H9 (cell line): ENCODE data around the gene OTUB2. TPM values are rescaled to one million over a fixed set of nuclear protein-coding genes. Genes with fewer than 3 reads are reported as not detected.

Source experiments
- DNase-seq: peaks from one replicate; pipeline ENCODE4 v3.0.0-alpha.2; 2017
- H2AFZ ChIP-seq: one replicate; pipeline ENCODE4 v1.6.1; 2013; ENCODE audit warnings: mild to moderate bottlenecking, low read length, control low read depth, moderate library complexity
- H2AK5ac ChIP-seq: 2 replicates; pipeline ENCODE4 v1.6.1; 2013; ENCODE audit warnings: low read length, control low read depth, mixed read lengths; ENCODE audit not compliant: insufficient read length
- H2BK120ac ChIP-seq: one replicate; pipeline ENCODE4 v1.6.1; 2013; ENCODE audit warnings: low read depth, mild to moderate bottlenecking, low read length, control low read depth, inconsistent platforms; ENCODE audit not compliant: poor library complexity, severe bottlenecking
- H2BK12ac ChIP-seq: 2 replicates; pipeline ENCODE4 v1.6.1; 2013; ENCODE audit warnings: low read length, control low read depth, mixed read lengths, low read depth; ENCODE audit not compliant: insufficient read length
- H2BK15ac ChIP-seq: 2 replicates; pipeline ENCODE4 v1.6.1; 2013; ENCODE audit warnings: low read depth, low read length, control low read depth
- H2BK20ac ChIP-seq: one replicate; pipeline ENCODE4 v1.6.1; 2013; ENCODE audit warnings: low read depth, mild to moderate bottlenecking, low read length, control low read depth, inconsistent platforms; ENCODE audit not compliant: poor library complexity, severe bottlenecking
- H2BK5ac ChIP-seq: 2 replicates; pipeline ENCODE4 v1.6.1; 2013; ENCODE audit warnings: low read length, control low read depth, mixed read lengths; ENCODE audit not compliant: insufficient read length
- H3K14ac ChIP-seq: 2 replicates; pipeline ENCODE4 v1.6.1; 2013; ENCODE audit warnings: low read length, control low read depth; ENCODE audit not compliant: insufficient read depth
- H3K18ac ChIP-seq: 2 replicates; pipeline ENCODE4 v1.6.1; 2013; ENCODE audit warnings: low read depth, mild to moderate bottlenecking, mixed read lengths, low read length, control low read depth; ENCODE audit not compliant: insufficient read length
- H3K23ac ChIP-seq: 2 replicates; pipeline ENCODE4 v1.6.1; 2013; ENCODE audit warnings: low read length, control low read depth, mixed read lengths, low read depth; ENCODE audit not compliant: insufficient read length
- H3K23me2 ChIP-seq: 2 replicates; pipeline ENCODE4 v1.6.1; 2013; ENCODE audit warnings: low read depth, mild to moderate bottlenecking, mixed read lengths, low read length, control low read depth; ENCODE audit not compliant: insufficient read length, poor library complexity, severe bottlenecking
- H3K27ac ChIP-seq: 2 replicates; pipeline ENCODE4 v1.5.1; 2013; ENCODE audit warnings: low read length, control low read depth, mixed read lengths, low read depth; ENCODE audit not compliant: insufficient read length
- H3K27me3 ChIP-seq: 2 replicates; pipeline ENCODE4 v1.6.1; 2013; ENCODE audit warnings: low read length, control low read depth, inconsistent platforms; ENCODE audit not compliant: insufficient read depth
- H3K4ac ChIP-seq: 2 replicates; pipeline ENCODE4 v1.6.1; 2013; ENCODE audit warnings: low read depth, mild to moderate bottlenecking, control low read depth, inconsistent platforms, low read length, moderate library complexity
- H3K4me1 ChIP-seq: 2 replicates; pipeline ENCODE4 v1.6.1; 2013; ENCODE audit warnings: low read length, control low read depth, inconsistent platforms; ENCODE audit not compliant: insufficient read depth
- H3K4me2 ChIP-seq: 2 replicates; pipeline ENCODE4 v1.6.1; 2013; ENCODE audit warnings: low read length, control low read depth, mixed read lengths; ENCODE audit not compliant: insufficient read length, insufficient read depth
- H3K56ac ChIP-seq: 2 replicates; pipeline ENCODE4 v1.6.1; 2013; ENCODE audit warnings: low read depth, mild to moderate bottlenecking, mixed read lengths, low read length, control low read depth; ENCODE audit not compliant: insufficient read length
- H3K79me1 ChIP-seq: 2 replicates; pipeline ENCODE4 v1.6.1; 2013; ENCODE audit warnings: low read depth, mild to moderate bottlenecking, moderate library complexity, low read length, control low read depth, inconsistent platforms; ENCODE audit not compliant: insufficient read depth, poor library complexity, severe bottlenecking
- H3K79me2 ChIP-seq: 2 replicates; pipeline ENCODE4 v1.6.1; 2013; ENCODE audit warnings: low read length, control low read depth, inconsistent platforms; ENCODE audit not compliant: insufficient read depth
- H3K9ac ChIP-seq: 2 replicates; pipeline ENCODE4 v1.6.1; 2013; ENCODE audit warnings: low read length, control low read depth, mixed read lengths; ENCODE audit not compliant: insufficient read length; ENCODE audit errors: extremely low read depth
- H3K9me3 ChIP-seq: one replicate; pipeline ENCODE4 v1.6.1; 2013; ENCODE audit warnings: low read depth, low read length, inconsistent platforms; ENCODE audit not compliant: control insufficient read depth
- H3T11ph ChIP-seq: one replicate; pipeline ENCODE4 v1.6.1; 2013; ENCODE audit warnings: mild to moderate bottlenecking, low read length, control low read depth, inconsistent platforms
- H4K20me1 ChIP-seq: one replicate; pipeline ENCODE4 v1.6.1; 2013; ENCODE audit not compliant: control insufficient read depth, insufficient read length, insufficient read depth
- H4K5ac ChIP-seq: 2 replicates; pipeline ENCODE4 v1.6.1; 2013; ENCODE audit warnings: low read depth, mild to moderate bottlenecking, mixed read lengths, low read length, control low read depth; ENCODE audit not compliant: insufficient read length
- H4K8ac ChIP-seq: replicated peaks from 2 replicates; pipeline ENCODE4 v1.6.1; 2013; ENCODE audit warnings: low read length, control low read depth, mixed read lengths, low read depth; ENCODE audit not compliant: insufficient read length
- H4K91ac ChIP-seq: 2 replicates; pipeline ENCODE4 v1.6.1; 2013; ENCODE audit warnings: low read depth, mild to moderate bottlenecking, moderate library complexity, mixed read lengths, low read length, control low read depth; ENCODE audit not compliant: insufficient read length
- H3K27ac Mint-ChIP-seq, 3 experiments: 2 replicates in 2 of 3; 3 replicates in 1 of 3; pipeline ENCODE4 v1.8.0; 2020 to 2021; ENCODE audit warnings: mixed read lengths in 3 of 3, mild to moderate bottlenecking in 1 of 3, moderate library complexity in 1 of 3
- H3K27me3 Mint-ChIP-seq: 2 replicates; pipeline ENCODE4 v1.8.0; 2021; ENCODE audit warnings: low read depth, mild to moderate bottlenecking, moderate library complexity, mixed read lengths
- H3K36me3 Mint-ChIP-seq, 3 experiments: 2 replicates in 2 of 3; 3 replicates in 1 of 3; pipeline ENCODE4 v1.8.0; 2020 to 2021; ENCODE audit warnings: low read depth in 3 of 3, mixed read lengths in 3 of 3; ENCODE audit not compliant: insufficient read depth in 1 of 3
- H3K4me1 Mint-ChIP-seq, 2 experiments: 2 replicates each; pipeline ENCODE4 v1.8.0; 2020; ENCODE audit warnings: mixed read lengths in 2 of 2
- H3K4me3 Mint-ChIP-seq, 2 experiments: 2 replicates in 1 of 2; 3 replicates in 1 of 2; pipeline ENCODE4 v1.8.0; 2020 to 2021; ENCODE audit warnings: mild to moderate bottlenecking in 2 of 2, mixed read lengths in 2 of 2, moderate library complexity in 1 of 2
- H3K9me3 Mint-ChIP-seq, 2 experiments: 2 replicates in 1 of 2; 3 replicates in 1 of 2; pipeline ENCODE4 v1.8.0; 2020; ENCODE audit warnings: mild to moderate bottlenecking in 2 of 2, mixed read lengths in 2 of 2, moderate library complexity in 1 of 2
- WGBS: extraction: QIAGEN DNeasy Blood & Tissue Kit; methylation state at CpG from one replicate; pipeline ENCODE4 v1.1.7; 2013; ENCODE audit warnings: missing lambda C conversion rate, low lambda C conversion rate, mixed read lengths; ENCODE audit not compliant: insufficient read length; ENCODE audit errors: extremely low coverage; 5-methylcytosine and 5-hydroxymethylcytosine counted together
- total RNA-seq: library from RNA; stranded (reverse); gene quantifications from 2 replicates; pipeline ENCODE4 v1.2.1, GENCODE V29; 2021
- TF ChIP-seq, protein P1 (sequence below): fragments of 200-600 bp; sonication (generic); conservative IDR thresholded peaks from 3 replicates; pipeline ENCODE4 v1.8.0; 2021; ENCODE audit warnings: antibody characterized with exemption, mild to moderate bottlenecking

Gene OTUB2
- total RNA-seq, 1 experiment from 2014 or later: 3.6 TPM

DNA sequence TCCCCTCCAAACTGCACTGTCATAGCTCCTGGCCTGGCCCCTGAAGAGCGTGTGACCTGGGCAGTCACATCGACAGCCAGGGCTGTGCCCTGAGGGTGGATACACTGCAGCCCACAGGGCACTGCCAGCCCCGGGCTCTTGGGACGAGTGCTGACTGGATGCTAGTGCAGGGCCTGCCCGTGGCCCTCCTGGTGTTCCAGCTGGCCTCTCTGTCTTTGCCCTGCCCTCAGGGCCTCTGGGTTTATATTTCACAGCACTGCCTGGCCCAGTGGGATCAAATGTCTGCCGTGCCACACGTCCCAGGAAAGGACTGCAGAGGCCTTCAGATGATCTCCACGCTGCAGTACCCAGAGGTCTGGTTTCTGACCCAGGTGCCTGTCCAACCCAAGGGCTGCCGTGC lies 39.2 kb upstream of the OTUB2 start:
- Mint-ChIP-seq H3K27ac (no peak overlapping the region), H3K4me3 (no peak overlapping the region), H3K4me1 (peaks cover 26 to 36% of the 10 kb centered on the region in 2 experiments), H3K27me3 (no peaks in the 10 kb centered on the region; the same call in 1 of the 2 replicates), H3K36me3 (no peaks in the 10 kb centered on the region; a peak in 1 of 7 replicates), H3K9me3 (no peaks in the 10 kb centered on the region; a peak in 3 of 5 replicates)
- Histone ChIP-seq H3K27ac (no peak overlapping the region), H2AFZ (no peak overlapping the region), H3K9me3 (no peaks in the 10 kb centered on the region), H2BK12ac (no peak overlapping the region), H3K4ac (no peak overlapping the region), H4K20me1 (no peaks in the 10 kb centered on the region), H2BK20ac (no peak overlapping the region), H4K91ac (no peak overlapping the region), H2AK5ac (no peak overlapping the region), H3T11ph (no peak overlapping the region), H3K79me1 (no peaks in the 10 kb centered on the region), H2BK120ac (no peak overlapping the region), H3K23me2 (no peaks in the 10 kb centered on the region), H3K4me2 (no peak overlapping the region), H3K56ac (no peak overlapping the region), H3K27me3 (no peaks in the 10 kb centered on the region), H3K9ac (no peak overlapping the region), H3K14ac (no peak overlapping the region), H4K5ac (no peak overlapping the region), H2BK5ac (no peak overlapping the region), H4K8ac (no peak overlapping the region), H3K79me2 (no peaks in the 10 kb centered on the region), H2BK15ac (no peak overlapping the region), H3K18ac (no peak overlapping the region), H3K4me1 (no peaks in the 10 kb centered on the region), H3K23ac (no peak overlapping the region)
- TF ChIP-seq, protein P1, sequence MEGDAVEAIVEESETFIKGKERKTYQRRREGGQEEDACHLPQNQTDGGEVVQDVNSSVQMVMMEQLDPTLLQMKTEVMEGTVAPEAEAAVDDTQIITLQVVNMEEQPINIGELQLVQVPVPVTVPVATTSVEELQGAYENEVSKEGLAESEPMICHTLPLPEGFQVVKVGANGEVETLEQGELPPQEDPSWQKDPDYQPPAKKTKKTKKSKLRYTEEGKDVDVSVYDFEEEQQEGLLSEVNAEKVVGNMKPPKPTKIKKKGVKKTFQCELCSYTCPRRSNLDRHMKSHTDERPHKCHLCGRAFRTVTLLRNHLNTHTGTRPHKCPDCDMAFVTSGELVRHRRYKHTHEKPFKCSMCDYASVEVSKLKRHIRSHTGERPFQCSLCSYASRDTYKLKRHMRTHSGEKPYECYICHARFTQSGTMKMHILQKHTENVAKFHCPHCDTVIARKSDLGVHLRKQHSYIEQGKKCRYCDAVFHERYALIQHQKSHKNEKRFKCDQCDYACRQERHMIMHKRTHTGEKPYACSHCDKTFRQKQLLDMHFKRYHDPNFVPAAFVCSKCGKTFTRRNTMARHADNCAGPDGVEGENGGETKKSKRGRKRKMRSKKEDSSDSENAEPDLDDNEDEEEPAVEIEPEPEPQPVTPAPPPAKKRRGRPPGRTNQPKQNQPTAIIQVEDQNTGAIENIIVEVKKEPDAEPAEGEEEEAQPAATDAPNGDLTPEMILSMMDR: no peak
- WGBS: no CpG with 5 or more reads among the region's 9 CpGs
- no peak for DNase-seq
